Vagina (tissue), 2 donors: ENCODE results near the gene DPP6. TPM values are rescaled to one million over a fixed set of nuclear protein-coding genes. Genes with fewer than 3 reads are reported as not detected.

Source experiments
- DNase-seq, 2 donors: peaks; one replicate each; pipeline ENCODE4 v3.0.0-alpha.2; 2017; ENCODE audit errors: extremely low spot score in 2 of 2
- H3K27ac ChIP-seq: fragments of 200-600 bp; sonication (generic); one replicate; pipeline ENCODE4 v1.5.1; 2019
- H3K27me3 ChIP-seq: fragments of 200-600 bp; sonication (generic); one replicate; pipeline ENCODE4 v1.5.1; 2019
- H3K36me3 ChIP-seq, 2 donors: fragments of 200-600 bp; sonication (generic); one replicate each; pipeline ENCODE4 v1.5.1; 2017 to 2019
- H3K4me1 ChIP-seq: fragments of 200-600 bp; sonication (generic); one replicate; pipeline ENCODE4 v1.5.1; 2019
- H3K4me3 ChIP-seq, 2 donors: fragments of 200-600 bp; sonication (generic); 1 replicate in 1 of 2; 2 replicates in 1 of 2; pipeline ENCODE4 v1.5.1; 2016 to 2019
- H3K9me3 ChIP-seq: fragments of 200-600 bp; sonication (generic); one replicate; pipeline ENCODE4 v1.5.1; 2019
- POLR2A ChIP-seq, 2 donors: fragments of 450-650 bp; IDR thresholded peaks; one replicate each; pipeline ENCODE4 v1.6.1; 2017; ENCODE audit warnings: antibody characterized with exemption in 2 of 2, mild to moderate bottlenecking in 2 of 2, moderate library complexity in 2 of 2
- POLR2AphosphoS5 ChIP-seq, 2 donors: sonication (generic); formaldehyde crosslinking; IDR thresholded peaks; one replicate each; pipeline ENCODE4 v1.9.0; 2017; ENCODE audit warnings: antibody characterized with exemption in 2 of 2, mild to moderate bottlenecking in 2 of 2, low read depth in 1 of 2; ENCODE audit not compliant: insufficient read depth in 1 of 2
- intact Hi-C: fragments of 100-400 bp; cut with DNase I; formaldehyde crosslinking; loops from one replicate; pipeline ENCODE4 v1.15.1; 2023
- total RNA-seq: library from RNA; depleted of rRNA; stranded (reverse); fragments of >200 nt; gene quantifications from one replicate; pipeline ENCODE4 v1.2.3, GENCODE V29; 2016
- TF ChIP-seq, protein P1 (sequence below), 3 experiments: fragments of 450-650 bp in 2 of 3; fragments of 200-600 bp in 1 of 3; sonication (generic) in 1 of 3; IDR thresholded peaks; one replicate each; pipeline ENCODE4 v1.5.1; 2017 to 2019; ENCODE audit warnings: antibody characterized with exemption in 3 of 3, mild to moderate bottlenecking in 2 of 3, moderate library complexity in 2 of 3

Gene DPP6
- total RNA-seq, 1 donor from 2014 or later, result 7.9 TPM

DNA sequence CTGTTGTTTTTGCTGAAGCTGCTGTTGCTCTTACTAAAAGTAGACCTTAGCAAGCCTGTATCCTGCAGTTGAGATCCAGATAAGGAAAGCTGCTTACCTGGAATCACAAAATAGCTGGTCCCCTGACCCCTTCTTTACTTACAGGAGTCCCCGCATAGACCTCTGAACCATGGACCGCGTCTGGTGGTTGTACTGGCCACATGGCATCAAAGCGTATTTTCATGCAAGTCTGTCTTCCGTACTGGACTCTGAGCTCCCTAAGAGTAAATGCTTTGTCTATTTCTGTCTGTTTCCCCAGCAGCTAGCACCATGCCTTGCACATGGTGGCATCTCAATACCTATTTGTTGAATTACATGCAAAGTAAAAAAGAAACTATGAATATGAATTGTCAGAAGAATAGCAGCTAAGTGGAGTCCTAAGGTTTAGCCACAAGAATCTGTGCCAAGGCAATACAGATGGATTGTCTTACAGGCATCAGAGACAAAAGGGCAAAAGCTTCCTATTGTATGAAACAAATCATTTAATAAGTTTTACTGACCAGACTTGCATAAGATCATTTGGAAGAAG is 791.6 kb downstream of the DPP6 start:
- DNase-seq, result no peak
- no peak for TF ChIP-seq POLR2AphosphoS5 (IDR thresholded peaks at IDR 0.05; ENCODE audit: insufficient read depth in 1 of 2, low read depth in 1 of 2)
- TF ChIP-seq, protein P1, sequence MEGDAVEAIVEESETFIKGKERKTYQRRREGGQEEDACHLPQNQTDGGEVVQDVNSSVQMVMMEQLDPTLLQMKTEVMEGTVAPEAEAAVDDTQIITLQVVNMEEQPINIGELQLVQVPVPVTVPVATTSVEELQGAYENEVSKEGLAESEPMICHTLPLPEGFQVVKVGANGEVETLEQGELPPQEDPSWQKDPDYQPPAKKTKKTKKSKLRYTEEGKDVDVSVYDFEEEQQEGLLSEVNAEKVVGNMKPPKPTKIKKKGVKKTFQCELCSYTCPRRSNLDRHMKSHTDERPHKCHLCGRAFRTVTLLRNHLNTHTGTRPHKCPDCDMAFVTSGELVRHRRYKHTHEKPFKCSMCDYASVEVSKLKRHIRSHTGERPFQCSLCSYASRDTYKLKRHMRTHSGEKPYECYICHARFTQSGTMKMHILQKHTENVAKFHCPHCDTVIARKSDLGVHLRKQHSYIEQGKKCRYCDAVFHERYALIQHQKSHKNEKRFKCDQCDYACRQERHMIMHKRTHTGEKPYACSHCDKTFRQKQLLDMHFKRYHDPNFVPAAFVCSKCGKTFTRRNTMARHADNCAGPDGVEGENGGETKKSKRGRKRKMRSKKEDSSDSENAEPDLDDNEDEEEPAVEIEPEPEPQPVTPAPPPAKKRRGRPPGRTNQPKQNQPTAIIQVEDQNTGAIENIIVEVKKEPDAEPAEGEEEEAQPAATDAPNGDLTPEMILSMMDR (IDR thresholded peaks at IDR 0.05), result no peak
- Histone ChIP-seq H3K4me1 (no peaks in the 10 kb centered on the region), H3K36me3 (no peaks in the 10 kb centered on the region), H3K9me3 (no peaks in the 10 kb centered on the region), H3K27me3 (no peaks in the 10 kb centered on the region), H3K27ac (no peak overlapping the region), H3K4me3 (no peak overlapping the region)
- intact Hi-C loops, result no loop called here

DNA sequence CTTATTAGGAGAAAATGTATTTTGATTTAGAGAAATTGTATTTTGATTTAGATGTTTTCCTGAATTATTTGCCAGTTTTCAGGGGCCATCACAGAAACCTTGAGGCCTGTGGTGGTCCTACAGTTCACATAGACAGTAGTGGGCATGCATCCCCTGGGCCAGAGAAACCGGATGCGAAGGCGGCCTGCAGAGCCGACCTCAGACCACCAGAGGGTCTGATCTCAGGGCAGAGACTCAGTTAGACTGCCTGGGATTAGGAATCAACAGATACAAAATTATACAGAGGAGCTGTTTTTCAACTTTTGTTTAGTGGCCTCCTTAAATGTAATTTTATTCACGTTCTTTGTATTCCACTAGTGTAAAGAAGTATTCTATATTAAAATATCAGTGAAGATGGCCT is 792.3 kb downstream of the DPP6 start:
- TF ChIP-seq POLR2AphosphoS5 (IDR thresholded peaks at IDR 0.05; ENCODE audit: insufficient read depth in 1 of 2, low read depth in 1 of 2) (no peak), POLR2A (IDR thresholded peaks at IDR 0.05) (no peak)
- TF ChIP-seq, protein P1 (IDR thresholded peaks at IDR 0.05), result no peak
- H3K27ac ChIP-seq, result no peak overlapping the region
- H3K36me3 ChIP-seq, result no peaks in the 10 kb centered on the region
- DNase-seq, result no peak
- H3K9me3 ChIP-seq, result no peaks in the 10 kb centered on the region
- intact Hi-C loops, result no loop called here
- H3K4me1 ChIP-seq, result no peaks in the 10 kb centered on the region
- no peaks in the 10 kb centered on the region for H3K27me3 ChIP-seq
- no peak overlapping the region for H3K4me3 ChIP-seq

DNA sequence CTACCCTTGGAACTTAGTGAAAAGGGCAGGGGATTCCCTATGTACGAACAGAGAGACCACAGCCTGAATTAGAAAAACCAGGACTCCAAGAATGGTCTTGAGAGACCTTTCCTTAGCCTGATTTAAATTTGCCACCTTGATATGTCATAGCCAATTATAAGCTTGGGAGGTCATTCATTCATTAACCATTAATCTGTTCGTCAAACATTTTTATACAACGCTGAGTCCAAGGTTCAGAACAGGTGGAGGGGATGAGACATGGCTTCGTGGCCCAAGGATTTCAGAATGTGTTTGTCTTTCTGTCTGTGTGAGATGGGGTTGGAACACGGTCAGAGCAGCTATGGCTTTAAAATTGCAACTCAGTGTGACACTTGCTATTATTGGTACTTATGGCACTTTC is 792.8 kb downstream of the DPP6 start:
- Histone ChIP-seq H3K4me3 (no peak overlapping the region), H3K27me3 (no peaks in the 10 kb centered on the region), H3K27ac (no peak overlapping the region), H3K9me3 (no peaks in the 10 kb centered on the region), H3K36me3 (no peaks in the 10 kb centered on the region), H3K4me1 (no peaks in the 10 kb centered on the region)
- no peak for DNase-seq
- TF ChIP-seq POLR2A (IDR thresholded peaks at IDR 0.05) (no peak), POLR2AphosphoS5 (IDR thresholded peaks at IDR 0.05; ENCODE audit: insufficient read depth in 1 of 2, low read depth in 1 of 2) (no peak)
- TF ChIP-seq, protein P1 (IDR thresholded peaks at IDR 0.05), result no peak
- intact Hi-C loops, result no loop called here

DNA sequence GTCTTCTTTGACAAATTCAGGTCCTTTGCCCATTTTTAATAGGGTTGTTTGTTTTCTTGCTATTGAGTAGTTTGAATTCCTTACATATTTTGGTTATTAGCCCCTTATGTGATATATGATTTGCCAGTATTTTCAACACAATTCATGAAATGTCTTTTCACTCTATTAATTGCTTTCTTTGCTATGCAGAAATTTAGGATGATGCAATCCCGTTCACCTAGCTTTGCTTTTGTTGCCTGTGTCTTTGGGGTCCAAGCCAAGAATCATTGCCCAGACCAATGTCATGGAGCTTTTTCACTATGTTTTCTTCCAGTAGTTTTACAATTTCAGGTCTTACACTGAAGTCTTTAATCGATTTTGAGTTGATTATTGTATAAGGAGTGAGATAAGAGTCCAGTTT is 796.3 kb downstream of the DPP6 start:
- no peaks in the 10 kb centered on the region for H3K4me1 ChIP-seq
- TF ChIP-seq POLR2AphosphoS5 (IDR thresholded peaks at IDR 0.05; ENCODE audit: insufficient read depth in 1 of 2, low read depth in 1 of 2), result no peak
- TF ChIP-seq, protein P1 (IDR thresholded peaks at IDR 0.05), result no peak
- TF ChIP-seq POLR2A (IDR thresholded peaks at IDR 0.05), result no peak
- intact Hi-C loops, result no loop called here

DNA sequence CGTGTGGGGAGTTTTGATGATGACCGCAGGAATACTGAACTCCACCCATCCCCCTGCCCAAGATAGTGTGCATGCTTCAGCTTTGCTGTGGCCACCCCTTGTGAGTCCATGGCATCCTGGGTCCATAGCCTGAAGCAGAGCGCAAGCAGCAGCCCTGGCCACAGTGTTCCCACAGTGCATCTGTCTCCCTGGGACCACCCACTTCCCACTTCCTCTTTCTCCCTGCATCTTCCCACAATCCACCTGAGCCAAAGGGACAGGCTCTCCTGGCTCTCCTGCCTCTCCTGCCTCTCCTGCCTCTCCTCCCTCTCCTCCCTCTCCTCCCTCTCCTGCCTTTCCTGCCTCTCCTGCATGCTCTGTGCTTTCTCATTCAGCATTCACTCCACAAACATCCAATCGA is 800.0 kb downstream of the DPP6 start:
- DNase-seq, result no peak
- Histone ChIP-seq H3K27ac (no peak overlapping the region), H3K4me1 (no peaks in the 10 kb centered on the region), H3K9me3 (no peaks in the 10 kb centered on the region), H3K4me3 (no peak overlapping the region), H3K36me3 (no peaks in the 10 kb centered on the region), H3K27me3 (no peaks in the 10 kb centered on the region)
- TF ChIP-seq POLR2AphosphoS5 (IDR thresholded peaks at IDR 0.05; ENCODE audit: insufficient read depth in 1 of 2, low read depth in 1 of 2), result no peak
- TF ChIP-seq, protein P1 (IDR thresholded peaks at IDR 0.05), result no peak
- no peak for TF ChIP-seq POLR2A (IDR thresholded peaks at IDR 0.05)
- intact Hi-C loops, result no loop called here

More for the DNA sequence above, 796.3 kb downstream of the DPP6 start:
- Histone ChIP-seq H3K4me3 (no peak overlapping the region), H3K9me3 (no peaks in the 10 kb centered on the region), H3K36me3 (no peaks in the 10 kb centered on the region), H3K27me3 (no peaks in the 10 kb centered on the region), H3K27ac (no peak overlapping the region)
- no peak for DNase-seq
